ENCODE data around the gene EP400.
"Not testable (repeated sequence)": the region's sequence is repeated elsewhere in the genome, so short reads cannot be mapped to it uniquely, and the experiment has no call there.

Gene EP400

GRCh38 chr12:131947482-131948027 lies 2.2 kb upstream of the EP400 start:
- Histone ChIP-seq H3K4me3 (ENCODE audit: insufficient read depth, low read length, poor library complexity, severe bottlenecking) (no peak overlapping the region), H3K9me3 (ENCODE audit: insufficient read depth, low read length) (no peaks in the 10 kb centered on the region), H3K4me2 (ENCODE audit: low read depth, low read length, poor library complexity, severe bottlenecking) (no peak overlapping the region), H3K27ac (ENCODE audit: low read depth, low read length) (no peak overlapping the region), H3K27me3 (ENCODE audit: low read length) (no peaks in the 10 kb centered on the region), H3K9ac (ENCODE audit: low read length) (no peak overlapping the region), H3K36me3 (ENCODE audit: low read length) (no peaks in the 10 kb centered on the region), H3F3A (ENCODE audit: insufficient read depth) (peaks cover 13% of the 10 kb centered on the region; the same call in 1 of the 2 replicates), H3K9me2 (replicated peaks; ENCODE audit: insufficient read depth, low read length) (no peaks in the 10 kb centered on the region), H2AFZ (ENCODE audit: low read depth, low read length, severe bottlenecking) (no peak overlapping the region), H4K20me1 (ENCODE audit: low read depth, low read length) (no peaks in the 10 kb centered on the region; the same call in 1 of the 2 replicates), H3K79me2 (ENCODE audit: insufficient read depth, low read length) (peaks cover 23% of the 10 kb centered on the region)
- TF ChIP-seq CTCF (IDR thresholded peaks at IDR 0.05; ENCODE audit: insufficient read depth, low read length, poor library complexity, severe bottlenecking) (no peak), EZH2phosphoT487 (conservative IDR thresholded peaks at IDR 0.05; ENCODE audit: low read length) (no peak)

GRCh38 chr12:131948166-131948712 lies 1.5 kb upstream of the EP400 start:
- Histone ChIP-seq H4K20me1 (ENCODE audit: low read depth, low read length) (no peaks in the 10 kb centered on the region; the same call in 1 of the 2 replicates), H3K27ac (ENCODE audit: low read depth, low read length) (no peak overlapping the region), H3K79me2 (ENCODE audit: insufficient read depth, low read length) (peaks cover 30% of the 10 kb centered on the region), H3F3A (ENCODE audit: insufficient read depth) (peaks cover 13% of the 10 kb centered on the region; the same call in 1 of the 2 replicates), H3K36me3 (ENCODE audit: low read length) (no peaks in the 10 kb centered on the region), H3K9me2 (replicated peaks; ENCODE audit: insufficient read depth, low read length) (no peaks in the 10 kb centered on the region), H3K4me2 (ENCODE audit: low read depth, low read length, poor library complexity, severe bottlenecking) (no peak overlapping the region), H3K9me3 (ENCODE audit: insufficient read depth, low read length) (no peaks in the 10 kb centered on the region), H3K9ac (ENCODE audit: low read length) (no peak overlapping the region), H3K27me3 (ENCODE audit: low read length) (no peaks in the 10 kb centered on the region), H2AFZ (ENCODE audit: low read depth, low read length, severe bottlenecking) (no peak overlapping the region), H3K4me3 (ENCODE audit: insufficient read depth, low read length, poor library complexity, severe bottlenecking) (no peak overlapping the region)
- TF ChIP-seq EZH2phosphoT487 (conservative IDR thresholded peaks at IDR 0.05; ENCODE audit: low read length) (no peak), CTCF (IDR thresholded peaks at IDR 0.05; ENCODE audit: insufficient read depth, low read length, poor library complexity, severe bottlenecking) (no peak)

GRCh38 chr12:131948713-131949430 lies 870 bp upstream of the EP400 start:
- peak overlapping the region; percentile 85 for H2AFZ ChIP-seq (ENCODE audit: low read depth, low read length, severe bottlenecking)
- H3K36me3 ChIP-seq (ENCODE audit: low read length); H3K9me2 ChIP-seq (replicated peaks; ENCODE audit: insufficient read depth, low read length); H3K27ac ChIP-seq (ENCODE audit: low read depth, low read length); H3K27me3 ChIP-seq (ENCODE audit: low read length); H4K20me1 ChIP-seq (ENCODE audit: low read depth, low read length); H3K9me3 ChIP-seq (ENCODE audit: insufficient read depth, low read length): not testable (repeated sequence)
- H3F3A ChIP-seq (ENCODE audit: insufficient read depth) = peaks cover 13% of the 10 kb centered on the region; the same call in 1 of the 2 replicates
- peak overlapping the region; percentile 50 for H3K4me3 ChIP-seq (ENCODE audit: insufficient read depth, low read length, poor library complexity, severe bottlenecking)
- peak overlapping the region; percentile 50 for H3K9ac ChIP-seq (ENCODE audit: low read length)
- peak overlapping the region; percentile 54 for H3K4me2 ChIP-seq (ENCODE audit: low read depth, low read length, poor library complexity, severe bottlenecking)
- H3K79me2 ChIP-seq (ENCODE audit: insufficient read depth, low read length) = peaks cover 36% of the 10 kb centered on the region
